Stimulated activated effector memory CD8-positive, alpha-beta T cell treated with anti-CD3 and anti-CD28 coated beads, Interleukin-12 subunit alpha, Interleukin-12 subunit beta, amount 100 ng/mL, for 72 hours (primary cell): ENCODE results near the gene EIF3I.

Source experiments
- ATAC-seq: fragments of 150-1000 bp; cut with Tn5 transposase; 2 replicates; pipeline ENCODE4 v1.10.0; 2021
- DNase-seq, 2 donors: peaks; one replicate each; pipeline ENCODE4 v3.0.0; 2021 to 2022; ENCODE audit warnings: low spot score in 2 of 2
- H3K27ac Mint-ChIP-seq: one replicate; pipeline ENCODE4 v1.8.0; 2022; ENCODE audit warnings: mild to moderate bottlenecking, mixed read lengths
- H3K36me3 Mint-ChIP-seq: one replicate; pipeline ENCODE4 v1.8.0; 2022; ENCODE audit warnings: mild to moderate bottlenecking, mixed read lengths
- H3K4me1 Mint-ChIP-seq: one replicate; pipeline ENCODE4 v1.8.0; 2022; ENCODE audit warnings: mixed read lengths
- H3K4me3 Mint-ChIP-seq: one replicate; pipeline ENCODE4 v1.8.0; 2022; ENCODE audit warnings: mild to moderate bottlenecking, mixed read lengths
- H3K9me3 Mint-ChIP-seq: one replicate; pipeline ENCODE4 v1.8.0; 2022; ENCODE audit warnings: mixed read lengths

The EIF3I gene

GRCh38 chr1:32192220-32192948 is 29.8 kb upstream of the EIF3I start:
- Mint-ChIP-seq H3K4me1 (peaks cover 63% of the 10 kb centered on the region), H3K4me3 (no peak overlapping the region), H3K9me3 (no peaks in the 10 kb centered on the region), H3K36me3 (peaks cover 100% of the 10 kb centered on the region), H3K27ac (no peak overlapping the region)
- no peak for DNase-seq
- ATAC-seq, result no peak

GRCh38 chr1:32194984-32195383 is 27.2 kb upstream of the EIF3I start:
- H3K27ac Mint-ChIP-seq, result no peak overlapping the region
- no peak for ATAC-seq
- peaks cover 89% of the 10 kb centered on the region for H3K36me3 Mint-ChIP-seq

GRCh38 chr1:32195531-32195930 is 26.7 kb upstream of the EIF3I start:
- Mint-ChIP-seq H3K4me3 (no peak overlapping the region), H3K4me1 (peaks cover 78% of the 10 kb centered on the region)
- ATAC-seq, result no peak

More at GRCh38 chr1:32194984-32195383, 27.2 kb upstream of the EIF3I start:
- no peak for DNase-seq
- Mint-ChIP-seq H3K4me3 (no peak overlapping the region), H3K4me1 (peaks cover 72% of the 10 kb centered on the region), H3K9me3 (no peaks in the 10 kb centered on the region)

GRCh38 chr1:32195972-32196823 is 26.0 kb upstream of the EIF3I start:
- Mint-ChIP-seq H3K36me3 (peaks cover 78% of the 10 kb centered on the region), H3K4me1 (peaks cover 81% of the 10 kb centered on the region)
- no peak for ATAC-seq

More at GRCh38 chr1:32195531-32195930, 26.7 kb upstream of the EIF3I start:
- DNase-seq, result no peak
- H3K27ac Mint-ChIP-seq, result no peak overlapping the region
- no peaks in the 10 kb centered on the region for H3K9me3 Mint-ChIP-seq
- H3K36me3 Mint-ChIP-seq, result peaks cover 84% of the 10 kb centered on the region

GRCh38 chr1:32197074-32197473 is 25.1 kb upstream of the EIF3I start:
- no peaks in the 10 kb centered on the region for H3K9me3 Mint-ChIP-seq
- H3K4me3 Mint-ChIP-seq, result no peak overlapping the region

More at GRCh38 chr1:32195972-32196823, 26.0 kb upstream of the EIF3I start:
- Mint-ChIP-seq H3K9me3 (no peaks in the 10 kb centered on the region), H3K4me3 (no peak overlapping the region), H3K27ac (peak overlapping the region; percentile 85)
- no peak for DNase-seq

GRCh38 chr1:32197837-32198236 is 24.4 kb upstream of the EIF3I start:
- no peaks in the 10 kb centered on the region for H3K9me3 Mint-ChIP-seq
- no peak for DNase-seq

More at GRCh38 chr1:32197074-32197473, 25.1 kb upstream of the EIF3I start:
- peaks cover 83% of the 10 kb centered on the region for H3K4me1 Mint-ChIP-seq
- H3K36me3 Mint-ChIP-seq, result peaks cover 77% of the 10 kb centered on the region
- DNase-seq, result no peak
- peak overlapping the region; percentile 85 for H3K27ac Mint-ChIP-seq
- no peak for ATAC-seq

GRCh38 chr1:32198237-32199042 is 23.8 kb upstream of the EIF3I start:
- H3K27ac Mint-ChIP-seq, result peak overlapping the region; percentile 85
- H3K9me3 Mint-ChIP-seq, result no peaks in the 10 kb centered on the region
- H3K36me3 Mint-ChIP-seq, result peaks cover 63% of the 10 kb centered on the region
- ATAC-seq, result no peak
- no peak for DNase-seq
- peaks cover 82% of the 10 kb centered on the region for H3K4me1 Mint-ChIP-seq
- H3K4me3 Mint-ChIP-seq, result no peak overlapping the region

More at GRCh38 chr1:32197837-32198236, 24.4 kb upstream of the EIF3I start:
- H3K36me3 Mint-ChIP-seq, result peaks cover 69% of the 10 kb centered on the region
- H3K4me1 Mint-ChIP-seq, result peaks cover 85% of the 10 kb centered on the region
- no peak overlapping the region for H3K4me3 Mint-ChIP-seq
- H3K27ac Mint-ChIP-seq, result peak overlapping the region; percentile 85
- no peak for ATAC-seq

GRCh38 chr1:32199043-32199716 is 23.0 kb upstream of the EIF3I start:
- DNase-seq, result no peak
- peaks cover 82% of the 10 kb centered on the region for H3K4me1 Mint-ChIP-seq
- H3K27ac Mint-ChIP-seq, result peak overlapping the region; percentile 85
- peaks cover 60% of the 10 kb centered on the region for H3K36me3 Mint-ChIP-seq
- no peaks in the 10 kb centered on the region for H3K9me3 Mint-ChIP-seq
- peak overlapping the region; percentile 87 for H3K4me3 Mint-ChIP-seq
- ATAC-seq, result no peak

GRCh38 chr1:32199717-32200072 is 22.5 kb upstream of the EIF3I start:
- ATAC-seq (no peak), DNase-seq (no peak)
- H3K36me3 Mint-ChIP-seq, result peaks cover 60% of the 10 kb centered on the region
- H3K4me3 Mint-ChIP-seq, result peak overlapping the region; percentile 87
- no peaks in the 10 kb centered on the region for H3K9me3 Mint-ChIP-seq
- peaks cover 78% of the 10 kb centered on the region for H3K4me1 Mint-ChIP-seq
- H3K27ac Mint-ChIP-seq, result peak overlapping the region; percentile 94

- Mint-ChIP-seq H3K27ac (peak within 1 kb of the TSS; percentile 94), H3K4me1 (peaks cover 71% of the 10 kb centered on the region)
- ATAC-seq, result peak; percentile 63
Observed at GRCh38 chr1:32200226-32201010, 21.8 kb upstream of the EIF3I start, which contains the start of gene CCDC28B. CCDC28B (plus strand) TSS chr1:32200595; CDS start chr1:32201936, 1,341 bp downstream.

GRCh38 chr1:32201011-32201855 is 21.0 kb upstream of the EIF3I start:
- Mint-ChIP-seq H3K4me3 (peak overlapping the region; percentile 87), H3K4me1 (peaks cover 69% of the 10 kb centered on the region), H3K27ac (peak overlapping the region; percentile 94), H3K36me3 (peaks cover 47% of the 10 kb centered on the region), H3K9me3 (no peaks in the 10 kb centered on the region)
- peak; percentile 66 for ATAC-seq
- DNase-seq, result peak; percentile 54 to 88

More at GRCh38 chr1:32200226-32201010, 21.8 kb upstream of the EIF3I start, which contains the start of gene CCDC28B:
- Mint-ChIP-seq H3K4me3 (peak within 1 kb of the TSS; percentile 87), H3K36me3 (peaks cover 55% of the 10 kb centered on the region), H3K9me3 (no peaks in the 10 kb centered on the region)
- peak; percentile 33 to 79 for DNase-seq

GRCh38 chr1:32204943-32205361 is 17.3 kb upstream of the EIF3I start:
- H3K27ac Mint-ChIP-seq, result peak overlapping the region; percentile 94
- ATAC-seq, result no peak
- peaks cover 26% of the 10 kb centered on the region for H3K36me3 Mint-ChIP-seq
- no peak for DNase-seq
- peak overlapping the region; percentile 89 for H3K4me3 Mint-ChIP-seq
- peaks cover 52% of the 10 kb centered on the region for H3K4me1 Mint-ChIP-seq
- no peaks in the 10 kb centered on the region for H3K9me3 Mint-ChIP-seq
